HG02973 (cell line): Measurements from ENCODE around the gene MS4A10.

ENCODE experiments used
- ATAC-seq: cut with Tn5 transposase; IDR thresholded peaks from one replicate; pipeline ENCODE4 v1.9.1; 2021; ENCODE audit warnings: moderate library complexity; ENCODE audit not compliant: unreplicated experiment

MS4A10 gene

GRCh38 chr11:60847281-60847680, 62.1 kb downstream of the MS4A10 start:
- ATAC-seq: no peak

GRCh38 chr11:60847896-60848295, 62.8 kb downstream of the MS4A10 start:
- no peak for ATAC-seq

GRCh38 chr11:60848714-60849151, 63.6 kb downstream of the MS4A10 start:
- ATAC-seq: no peak

- ATAC-seq: no peak
Measured at GRCh38 chr11:60849641-60850520, 64.7 kb downstream of the MS4A10 start.
